SU-DHL-6 (cell line): ENCODE measurements around the gene TUBA1A.
A peak's percentile ranks its signal among the peaks of the same experiment; 100 is the strongest.
"Not testable (repeated sequence)": the region's sequence is repeated elsewhere in the genome, so short reads cannot be mapped to it uniquely, and the experiment has no call there.

Source experiments
- H2AFZ ChIP-seq: fragments of 200-600 bp; sonication (generic); 2 replicates; pipeline ENCODE4 v1.6.1; 2014; ENCODE audit warnings: low read depth, mild to moderate bottlenecking, moderate library complexity, mixed read lengths, antibody characterized with exemption, low read length; ENCODE audit not compliant: severe bottlenecking
- H3F3A ChIP-seq: fragments of 200-600 bp; shearing (Covaris generic); 2 replicates; pipeline ENCODE4 v1.6.0; 2016; ENCODE audit warnings: antibody characterized with exemption, mild to moderate bottlenecking; ENCODE audit not compliant: insufficient read depth
- H3K27ac ChIP-seq: fragments of 200-600 bp; sonication (generic); 2 replicates; pipeline ENCODE4 v1.5.1; 2016; ENCODE audit warnings: low read depth, mild to moderate bottlenecking, low read length, moderate library complexity, mixed read lengths
- H3K27me3 ChIP-seq: fragments of 200-600 bp; sonication (generic), shearing (Covaris generic); 2 replicates; pipeline ENCODE4 v1.6.0; 2014; ENCODE audit warnings: mild to moderate bottlenecking, low read length
- H3K36me3 ChIP-seq: fragments of 200-600 bp; sonication (generic); 2 replicates; pipeline ENCODE4 v1.6.1; 2014; ENCODE audit warnings: mild to moderate bottlenecking, low read length, mixed read lengths
- H3K4me2 ChIP-seq: fragments of 300-600, 200-600 bp; shearing (Covaris generic), sonication (generic); 2 replicates; pipeline ENCODE4 v1.6.0; 2014; ENCODE audit warnings: low read length, low read depth, mild to moderate bottlenecking; ENCODE audit not compliant: poor library complexity, severe bottlenecking
- H3K4me3 ChIP-seq: fragments of 200-600 bp; sonication (generic); 2 replicates; pipeline ENCODE4 v1.5.1; 2014; ENCODE audit warnings: antibody characterized with exemption, low read length, mild to moderate bottlenecking, mixed read lengths; ENCODE audit not compliant: insufficient read depth, poor library complexity, severe bottlenecking
- H3K79me2 ChIP-seq: fragments of 200-600 bp; sonication (generic); 2 replicates; pipeline ENCODE4 v1.6.1; 2014; ENCODE audit warnings: mild to moderate bottlenecking, low read length, moderate library complexity; ENCODE audit not compliant: insufficient read depth
- H3K9ac ChIP-seq: fragments of 200-600 bp; sonication (generic); 2 replicates; pipeline ENCODE4 v1.7.0; 2014; ENCODE audit warnings: mild to moderate bottlenecking, low read length
- H3K9me2 ChIP-seq: fragments of 200-600 bp; sonication (generic); replicated peaks from 2 replicates; pipeline ENCODE4 v1.6.1; 2014; ENCODE audit warnings: low read length; ENCODE audit not compliant: insufficient read depth
- H3K9me3 ChIP-seq: fragments of 200-600 bp; sonication (generic); 2 replicates; pipeline ENCODE4 v1.6.1; 2014; ENCODE audit warnings: low read length, mixed read lengths; ENCODE audit not compliant: insufficient read depth
- H4K20me1 ChIP-seq: fragments of 200-600 bp; sonication (generic); 2 replicates; pipeline ENCODE4 v1.6.1; 2014; ENCODE audit warnings: low read depth, mild to moderate bottlenecking, antibody characterized with exemption, low read length, moderate library complexity, mixed read lengths
- CTCF ChIP-seq: fragments of 200-600 bp; sonication (generic); IDR thresholded peaks from one replicate; pipeline ENCODE4 v1.5.1; 2017; ENCODE audit warnings: antibody characterized with exemption, mild to moderate bottlenecking, low read length, moderate library complexity; ENCODE audit not compliant: insufficient read depth, poor library complexity, severe bottlenecking
- EZH2phosphoT487 ChIP-seq: fragments of 200-600 bp; sonication (generic), shearing (Covaris generic); conservative IDR thresholded peaks from 2 replicates; pipeline ENCODE4 v1.6.1; 2018; ENCODE audit warnings: mild to moderate bottlenecking, antibody characterized with exemption, low read length, moderate library complexity, mixed read lengths

The TUBA1A gene

GRCh38 chr12:49187184-49187583 is 1.7 kb downstream of the TUBA1A start:
- H3K27ac ChIP-seq = no peak overlapping the region
- 0 out of 2 replicates have a peak, but pooled peaks cover 6% of the 10 kb centered on the region for H3K79me2 ChIP-seq
- TF ChIP-seq EZH2phosphoT487 = no peak
- no peak for TF ChIP-seq CTCF
- no peak overlapping the region for H3K4me3 ChIP-seq
- 0 out of 2 replicates have a peak, but pooled peaks cover 5% of the 10 kb centered on the region for H4K20me1 ChIP-seq
- H3K9me2 ChIP-seq = no peaks in the 10 kb centered on the region
- H3K9me3 ChIP-seq = no peaks in the 10 kb centered on the region
- H3K9ac ChIP-seq = no peak overlapping the region
- H3K36me3 ChIP-seq = peaks cover 3% of the 10 kb centered on the region; the same call in 1 of the 2 replicates
- H3F3A ChIP-seq = peaks cover 18% of the 10 kb centered on the region
- no peak overlapping the region for H2AFZ ChIP-seq
- no peaks in the 10 kb centered on the region for H3K27me3 ChIP-seq
- peak overlapping the region; percentile 87 for H3K4me2 ChIP-seq

GRCh38 chr12:49186307-49186706 is 2.6 kb downstream of the TUBA1A start:
- H3K79me2 ChIP-seq, H3K27ac ChIP-seq, H3K27me3 ChIP-seq, H2AFZ ChIP-seq, H3K9me3 ChIP-seq, H3K9ac ChIP-seq, H4K20me1 ChIP-seq, H3K4me3 ChIP-seq, H3K9me2 ChIP-seq, H3K36me3 ChIP-seq, H3K4me2 ChIP-seq: not testable (repeated sequence)
- peaks cover 18% of the 10 kb centered on the region for H3F3A ChIP-seq

- H3K4me2 ChIP-seq, H3K9me3 ChIP-seq, H2AFZ ChIP-seq, H3K9ac ChIP-seq, H3K9me2 ChIP-seq, H3K36me3 ChIP-seq, H3K27ac ChIP-seq, H3K79me2 ChIP-seq, H3K27me3 ChIP-seq, H3K4me3 ChIP-seq, H4K20me1 ChIP-seq: not testable (repeated sequence)
- peaks cover 16% of the 10 kb centered on the region for H3F3A ChIP-seq
These were observed 4.2 kb downstream of the TUBA1A start for GRCh38 chr12:49184697-49185096.

GRCh38 chr12:49183214-49183950 is 5.5 kb downstream of the TUBA1A start:
- H3K4me3 ChIP-seq, H2AFZ ChIP-seq, H3K9ac ChIP-seq, H3K27me3 ChIP-seq, H4K20me1 ChIP-seq, H3K9me3 ChIP-seq, H3K9me2 ChIP-seq, H3K27ac ChIP-seq, H3K36me3 ChIP-seq, H3K79me2 ChIP-seq, H3F3A ChIP-seq, H3K4me2 ChIP-seq: not testable (repeated sequence)

- H3K36me3 ChIP-seq = no peaks in the 10 kb centered on the region
- H3K79me2 ChIP-seq = no peaks in the 10 kb centered on the region
- no peak overlapping the region for H3K9ac ChIP-seq
- H3F3A ChIP-seq = no peaks in the 10 kb centered on the region
- no peaks in the 10 kb centered on the region for H4K20me1 ChIP-seq
- H2AFZ ChIP-seq = no peak overlapping the region
- H3K4me2 ChIP-seq = no peak overlapping the region
- no peaks in the 10 kb centered on the region for H3K9me3 ChIP-seq
- TF ChIP-seq EZH2phosphoT487 (no peak), CTCF (no peak)
- H3K27me3 ChIP-seq = no peaks in the 10 kb centered on the region
- no peak overlapping the region for H3K27ac ChIP-seq
- no peaks in the 10 kb centered on the region for H3K9me2 ChIP-seq
- H3K4me3 ChIP-seq = no peak overlapping the region
These were observed 14.7 kb downstream of the TUBA1A start for GRCh38 chr12:49174218-49174617.
